ENCODE measurements around the gene SERPINA6. TPM values are rescaled to one million over a fixed set of nuclear protein-coding genes. Genes with fewer than 3 reads are reported as not detected.
A peak's percentile ranks its signal among the peaks of the same experiment; 100 is the strongest.

Gene SERPINA6
- total RNA-seq, 1 donor from 2014 or later = not detected

DNA sequence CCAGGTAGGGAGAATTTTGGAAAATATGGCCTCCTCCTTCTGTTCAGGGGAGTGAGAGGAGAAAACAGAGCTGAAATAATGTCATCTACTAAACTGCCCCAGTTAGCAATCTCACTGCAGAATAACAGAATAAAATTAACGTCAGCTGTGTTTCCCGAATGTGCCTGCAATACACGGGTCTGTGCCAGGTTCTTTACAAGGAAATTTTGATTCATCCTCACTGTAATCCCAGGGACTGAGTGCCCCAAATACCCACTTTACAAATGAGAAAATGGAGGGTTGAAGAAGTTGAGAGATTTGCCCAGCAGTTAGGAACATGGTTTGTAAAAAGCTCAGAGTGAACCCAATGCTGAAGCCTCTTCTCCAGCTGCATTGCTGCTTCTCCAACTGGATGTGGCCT is 21.3 kb upstream of the SERPINA6 start:
- no peak for DNase-seq
- no peak overlapping the region for H3K27ac Mint-ChIP-seq
- no peak overlapping the region for H3K4me3 Mint-ChIP-seq
- intact Hi-C loops (cut with micrococcal nuclease) = no loop called here
- H3K9me3 Mint-ChIP-seq = peaks cover 24% of the 10 kb centered on the region
- H3K27me3 Mint-ChIP-seq = no peaks in the 10 kb centered on the region
- peaks cover 12% of the 10 kb centered on the region for H3K4me1 Mint-ChIP-seq
- no peaks in the 10 kb centered on the region for H3K36me3 Mint-ChIP-seq (ENCODE audit: low read depth)

DNA sequence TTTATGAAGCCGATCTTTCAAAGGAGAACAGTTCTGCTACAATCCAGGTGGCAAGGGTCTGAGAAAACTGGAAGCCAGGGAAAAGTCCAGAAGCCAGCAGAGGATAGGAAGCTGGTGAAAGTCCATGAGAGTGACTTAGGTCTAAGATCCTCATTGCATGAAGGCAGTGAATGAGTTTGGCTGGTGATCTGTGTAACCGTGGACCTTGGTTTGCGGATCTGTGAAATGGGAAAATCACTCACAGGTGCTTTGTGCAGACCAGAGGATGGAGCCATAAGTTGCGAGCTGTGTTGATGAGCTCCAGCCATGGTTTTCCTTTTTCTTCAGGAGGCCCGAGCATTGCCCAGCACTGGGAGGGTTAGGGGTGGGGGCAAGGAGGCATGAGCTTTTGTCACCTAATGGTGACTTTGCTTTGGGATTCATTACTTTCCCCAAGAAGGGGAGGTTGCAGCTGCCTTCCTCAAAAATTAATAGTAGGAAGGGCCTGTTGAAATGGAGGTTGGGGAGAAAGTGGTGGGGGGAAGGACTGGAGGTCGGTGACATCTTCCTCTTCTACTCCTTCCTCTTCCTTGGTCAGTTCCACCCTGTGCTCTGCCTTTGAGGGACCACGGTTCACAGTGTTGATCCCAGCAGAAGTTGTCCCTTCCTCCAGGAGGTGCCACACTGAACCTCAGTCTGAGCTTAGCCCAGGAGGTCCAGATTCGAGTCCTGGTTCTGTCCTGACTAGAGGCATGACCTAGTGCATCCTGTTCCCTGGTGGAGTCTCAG is 20.3 kb upstream of the SERPINA6 start:
- DNase-seq = no peak
- H3K4me3 Mint-ChIP-seq = no peak overlapping the region
- H3K27me3 Mint-ChIP-seq = no peaks in the 10 kb centered on the region
- no peaks in the 10 kb centered on the region for H3K36me3 Mint-ChIP-seq (ENCODE audit: low read depth)
- peaks cover 24% of the 10 kb centered on the region for H3K9me3 Mint-ChIP-seq
- H3K27ac Mint-ChIP-seq = no peak overlapping the region
- intact Hi-C loops (cut with micrococcal nuclease) = no loop called here
- peaks cover 12% of the 10 kb centered on the region for H3K4me1 Mint-ChIP-seq

- Mint-ChIP-seq H3K9me3 (peaks cover 24% of the 10 kb centered on the region), H3K27ac (peak overlapping the region; percentile 14), H3K27me3 (no peaks in the 10 kb centered on the region), H3K4me1 (peaks cover 12% of the 10 kb centered on the region), H3K4me3 (no peak overlapping the region), H3K36me3 (ENCODE audit: low read depth) (no peaks in the 10 kb centered on the region)
- intact Hi-C loops (cut with micrococcal nuclease) = no loop called here
- DNase-seq = peak; percentile 37
Measured at GRCh38 chr14:94342334-94342934, 19.3 kb upstream of the SERPINA6 start.

DNA sequence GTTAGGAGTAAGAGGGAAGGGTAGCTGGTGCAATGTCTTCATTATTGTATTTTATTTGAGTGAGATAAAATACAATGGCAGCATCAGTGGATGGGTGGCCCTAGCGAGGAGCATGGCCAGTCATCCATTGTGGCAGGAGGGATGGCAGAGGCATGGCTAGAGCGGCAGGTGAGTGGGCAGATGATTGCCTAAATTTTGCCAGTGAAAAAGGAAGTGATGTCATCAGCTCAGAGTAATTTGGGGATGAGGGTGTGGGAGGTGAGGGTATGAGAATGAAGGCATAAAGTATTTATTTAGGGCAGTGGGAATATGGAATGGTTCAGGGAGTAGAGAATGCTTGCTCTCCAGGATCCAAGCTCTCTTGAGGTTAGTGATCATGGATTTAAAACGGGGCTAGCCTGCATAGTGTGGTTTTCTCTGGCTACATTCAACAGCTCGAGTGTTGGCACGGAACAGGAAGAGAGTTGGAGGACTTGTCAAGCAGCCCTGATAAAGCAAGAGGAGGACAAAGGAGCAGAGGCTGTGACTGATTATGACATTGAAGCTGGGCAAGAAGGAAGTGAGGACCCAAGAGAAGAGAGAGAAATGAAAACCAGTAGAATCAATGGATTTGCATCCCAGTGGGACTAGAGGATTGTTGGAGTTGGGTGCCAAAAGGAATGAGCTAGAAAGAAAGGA is 18.7 kb upstream of the SERPINA6 start:
- Mint-ChIP-seq H3K4me1 (peaks cover 12% of the 10 kb centered on the region), H3K27me3 (no peaks in the 10 kb centered on the region), H3K4me3 (peak overlapping the region; percentile 8), H3K9me3 (peaks cover 24% of the 10 kb centered on the region), H3K36me3 (ENCODE audit: low read depth) (no peaks in the 10 kb centered on the region), H3K27ac (peak overlapping the region; percentile 14)
- intact Hi-C loops (cut with micrococcal nuclease) = no loop called here
- DNase-seq = peak; percentile 45

DNA sequence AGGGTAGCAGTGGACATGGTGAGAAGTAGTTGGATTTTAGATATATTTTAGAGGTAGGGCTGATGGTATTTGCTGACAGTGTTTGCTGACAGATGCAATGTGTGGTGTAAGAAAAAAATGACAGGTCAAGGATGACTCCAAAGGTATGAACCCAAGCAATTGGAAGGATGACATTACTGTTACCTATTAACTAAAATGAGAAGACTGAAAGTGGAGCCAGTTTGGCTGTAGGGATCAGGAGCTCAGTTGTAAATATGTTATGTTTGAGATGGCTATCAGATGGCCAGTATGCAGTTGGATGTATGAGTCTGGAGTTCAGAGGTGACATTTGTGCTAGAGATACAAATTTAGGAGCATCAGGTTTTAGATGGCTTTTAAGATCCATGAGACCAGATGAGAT is 17.4 kb upstream of the SERPINA6 start:
- no peaks in the 10 kb centered on the region for H3K27me3 Mint-ChIP-seq
- peaks cover 24% of the 10 kb centered on the region for H3K9me3 Mint-ChIP-seq
- no peak overlapping the region for H3K4me3 Mint-ChIP-seq
- DNase-seq = no peak
- intact Hi-C loops (cut with micrococcal nuclease) = no loop called here
- H3K27ac Mint-ChIP-seq = no peak overlapping the region
- no peaks in the 10 kb centered on the region for H3K36me3 Mint-ChIP-seq (ENCODE audit: low read depth)
- peaks cover 10% of the 10 kb centered on the region for H3K4me1 Mint-ChIP-seq

DNA sequence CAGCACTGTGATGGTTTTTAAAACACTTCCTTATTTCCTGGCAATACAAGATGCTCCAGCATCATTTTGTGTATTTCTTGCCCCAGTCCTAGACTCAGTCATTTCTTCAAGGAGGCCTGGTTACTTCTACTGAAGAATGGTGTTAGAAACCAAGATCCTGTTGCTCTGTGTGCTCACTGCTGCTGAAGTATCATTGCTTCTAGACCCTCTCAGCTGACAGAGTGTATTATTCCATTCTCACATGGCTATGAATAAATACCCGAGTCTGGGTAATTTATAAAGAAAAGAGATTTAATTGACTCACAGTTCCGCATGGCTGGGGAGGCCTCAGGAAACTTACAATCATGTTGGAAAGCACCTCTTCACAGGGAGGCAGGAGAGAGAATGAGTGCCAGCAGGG is 14.9 kb upstream of the SERPINA6 start:
- no peak overlapping the region for H3K27ac Mint-ChIP-seq
- H3K27me3 Mint-ChIP-seq = peaks cover 5% of the 10 kb centered on the region
- peaks cover 10% of the 10 kb centered on the region for H3K4me1 Mint-ChIP-seq
- intact Hi-C loops (cut with micrococcal nuclease) = no loop called here
- peaks cover 20% of the 10 kb centered on the region for H3K9me3 Mint-ChIP-seq
- H3K36me3 Mint-ChIP-seq (ENCODE audit: low read depth) = no peaks in the 10 kb centered on the region
- DNase-seq = peak; percentile 18
- H3K4me3 Mint-ChIP-seq = no peak overlapping the region

GRCh38 chr14:94337274-94337673 is 14.1 kb upstream of the SERPINA6 start:
- DNase-seq = no peak
- Mint-ChIP-seq H3K36me3 (ENCODE audit: low read depth) (no peaks in the 10 kb centered on the region), H3K27me3 (peaks cover 10% of the 10 kb centered on the region), H3K9me3 (peaks cover 16% of the 10 kb centered on the region), H3K4me1 (peaks cover 8% of the 10 kb centered on the region), H3K27ac (no peak overlapping the region), H3K4me3 (no peak overlapping the region)
- intact Hi-C loops (cut with micrococcal nuclease) = no loop called here

- H3K4me3 Mint-ChIP-seq = no peak overlapping the region
- H3K27ac Mint-ChIP-seq = no peak overlapping the region
- H3K9me3 Mint-ChIP-seq = no peaks in the 10 kb centered on the region
- DNase-seq = no peak
- no peaks in the 10 kb centered on the region for H3K36me3 Mint-ChIP-seq (ENCODE audit: low read depth)
- intact Hi-C loops (cut with micrococcal nuclease) = no loop called here
- peaks cover 10% of the 10 kb centered on the region for H3K27me3 Mint-ChIP-seq
- no peaks in the 10 kb centered on the region for H3K4me1 Mint-ChIP-seq
Measured at GRCh38 chr14:94334872-94335271, 11.7 kb upstream of the SERPINA6 start.

DNA sequence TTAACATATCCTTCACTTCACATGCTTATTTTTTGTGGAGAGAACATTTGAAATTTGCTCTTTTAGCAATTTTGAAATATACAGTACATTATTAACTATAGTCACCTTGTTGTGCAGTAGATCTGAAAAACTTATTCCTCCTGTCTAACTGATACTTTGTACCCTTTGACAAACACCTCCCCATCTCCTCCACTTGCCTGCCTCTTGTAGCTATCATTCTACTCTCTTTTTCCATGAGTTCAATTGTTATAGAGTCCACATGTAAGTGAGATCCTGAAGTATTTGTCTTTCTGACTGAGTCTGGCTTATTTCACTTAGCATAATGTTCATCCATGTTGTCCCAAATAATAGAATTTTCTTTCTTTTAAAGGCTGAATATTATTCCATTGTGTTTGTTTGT is 9.5 kb upstream of the SERPINA6 start:
- H3K36me3 Mint-ChIP-seq (ENCODE audit: low read depth) = no peaks in the 10 kb centered on the region
- no peaks in the 10 kb centered on the region for H3K9me3 Mint-ChIP-seq
- DNase-seq = no peak
- H3K4me3 Mint-ChIP-seq = no peak overlapping the region
- intact Hi-C loops (cut with micrococcal nuclease) = no loop called here
- peaks cover 22% of the 10 kb centered on the region for H3K27me3 Mint-ChIP-seq
- H3K4me1 Mint-ChIP-seq = no peaks in the 10 kb centered on the region
- H3K27ac Mint-ChIP-seq = no peak overlapping the region

GRCh38 chr14:94332063-94332583 is 9.0 kb upstream of the SERPINA6 start:
- intact Hi-C loops (cut with micrococcal nuclease) = no loop called here
- Mint-ChIP-seq H3K4me3 (no peak overlapping the region), H3K9me3 (no peaks in the 10 kb centered on the region), H3K27ac (no peak overlapping the region), H3K36me3 (ENCODE audit: low read depth) (no peaks in the 10 kb centered on the region), H3K4me1 (no peaks in the 10 kb centered on the region), H3K27me3 (peaks cover 22% of the 10 kb centered on the region)
- DNase-seq = peak; percentile 30

- intact Hi-C loops (cut with micrococcal nuclease) = no loop called here
- peaks cover 22% of the 10 kb centered on the region for H3K27me3 Mint-ChIP-seq
- no peaks in the 10 kb centered on the region for H3K36me3 Mint-ChIP-seq (ENCODE audit: low read depth)
- H3K27ac Mint-ChIP-seq = no peak overlapping the region
- no peak for DNase-seq
- no peak overlapping the region for H3K4me3 Mint-ChIP-seq
- no peaks in the 10 kb centered on the region for H3K9me3 Mint-ChIP-seq
- no peaks in the 10 kb centered on the region for H3K4me1 Mint-ChIP-seq
Measured at GRCh38 chr14:94331462-94331861, 8.3 kb upstream of the SERPINA6 start.

- no peaks in the 10 kb centered on the region for H3K9me3 Mint-ChIP-seq
- no peak overlapping the region for H3K27ac Mint-ChIP-seq
- DNase-seq = no peak
- H3K4me1 Mint-ChIP-seq = no peaks in the 10 kb centered on the region
- H3K27me3 Mint-ChIP-seq = peaks cover 22% of the 10 kb centered on the region
- no peak overlapping the region for H3K4me3 Mint-ChIP-seq
- intact Hi-C loops (cut with micrococcal nuclease) = no loop called here
- no peaks in the 10 kb centered on the region for H3K36me3 Mint-ChIP-seq (ENCODE audit: low read depth)
Measured at GRCh38 chr14:94330857-94331256, 7.7 kb upstream of the SERPINA6 start.

GRCh38 chr14:94330432-94330831 is 7.3 kb upstream of the SERPINA6 start:
- H3K4me3 Mint-ChIP-seq = no peak overlapping the region
- no peak for DNase-seq
- no peaks in the 10 kb centered on the region for H3K4me1 Mint-ChIP-seq
- H3K27me3 Mint-ChIP-seq = peaks cover 22% of the 10 kb centered on the region
- no peaks in the 10 kb centered on the region for H3K36me3 Mint-ChIP-seq (ENCODE audit: low read depth)
- no peak overlapping the region for H3K27ac Mint-ChIP-seq
- intact Hi-C loops (cut with micrococcal nuclease) = no loop called here
- H3K9me3 Mint-ChIP-seq = no peaks in the 10 kb centered on the region

GRCh38 chr14:94329857-94330256 is 6.7 kb upstream of the SERPINA6 start:
- H3K4me3 Mint-ChIP-seq = no peak overlapping the region
- no peak overlapping the region for H3K27ac Mint-ChIP-seq
- no peaks in the 10 kb centered on the region for H3K4me1 Mint-ChIP-seq
- DNase-seq = peak; percentile 28
- H3K9me3 Mint-ChIP-seq = no peaks in the 10 kb centered on the region
- H3K27me3 Mint-ChIP-seq = peaks cover 22% of the 10 kb centered on the region
- no peaks in the 10 kb centered on the region for H3K36me3 Mint-ChIP-seq (ENCODE audit: low read depth)
- intact Hi-C loops (cut with micrococcal nuclease) = no loop called here

Measured in activated CD4-positive, alpha-beta T cell treated with anti-CD3 and anti-CD28 coated beads, Interleukin-2, amount 10 ng/mL, durations not matched to agents 24 days and 14 days (primary cell).